Astrocyte of the spinal cord (primary cell): ENCODE data around the gene FBXL19.

ENCODE experiments used
- DNase-seq: peaks from one replicate; pipeline ENCODE4 v3.0.0; 2011; ENCODE audit warnings: low read depth, low spot score
- H3K4me3 ChIP-seq: 2 replicates; pipeline ENCODE4 v1.5.1; 2011; ENCODE audit warnings: low read depth, mild to moderate bottlenecking, low read length, moderate library complexity
- in situ Hi-C: cut with HindIII; loops from 2 replicates; pipeline ENCODE4 v1.10.0; 2017; ENCODE audit warnings: low sequenced_read_pairs
- TF ChIP-seq, protein P1 (sequence below): IDR thresholded peaks from 2 replicates; pipeline ENCODE4 v1.5.1; 2012; ENCODE audit warnings: low read depth, mild to moderate bottlenecking, low read length, inconsistent platforms

Gene FBXL19

DNA sequence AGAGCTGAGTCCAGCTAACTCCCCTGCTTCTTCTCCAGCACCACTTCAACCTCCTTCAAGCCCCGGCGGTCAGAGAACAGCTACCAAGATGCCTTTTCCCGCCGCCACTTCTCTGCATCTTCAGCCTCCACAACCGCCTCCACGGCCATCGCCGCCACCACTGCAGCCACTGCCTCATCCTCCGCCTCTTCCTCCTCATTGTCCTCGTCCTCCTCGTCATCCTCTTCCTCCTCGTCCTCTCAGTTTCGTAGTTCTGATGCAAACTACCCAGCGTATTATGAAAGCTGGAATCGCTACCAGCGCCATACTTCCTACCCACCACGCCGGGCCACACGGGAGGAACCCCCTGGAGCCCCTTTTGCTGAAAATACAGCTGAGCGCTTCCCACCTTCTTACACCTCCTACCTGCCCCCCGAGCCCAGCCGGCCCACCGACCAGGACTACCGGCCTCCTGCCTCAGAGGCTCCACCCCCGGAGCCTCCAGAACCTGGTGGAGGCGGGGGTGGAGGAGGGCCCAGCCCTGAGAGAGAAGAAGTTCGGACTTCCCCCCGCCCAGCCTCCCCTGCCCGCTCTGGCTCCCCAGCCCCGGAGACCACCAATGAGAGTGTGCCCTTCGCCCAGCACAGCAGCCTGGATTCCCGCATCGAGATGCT, 41.3 kb downstream of the FBXL19 start:
- TF ChIP-seq, protein P1, sequence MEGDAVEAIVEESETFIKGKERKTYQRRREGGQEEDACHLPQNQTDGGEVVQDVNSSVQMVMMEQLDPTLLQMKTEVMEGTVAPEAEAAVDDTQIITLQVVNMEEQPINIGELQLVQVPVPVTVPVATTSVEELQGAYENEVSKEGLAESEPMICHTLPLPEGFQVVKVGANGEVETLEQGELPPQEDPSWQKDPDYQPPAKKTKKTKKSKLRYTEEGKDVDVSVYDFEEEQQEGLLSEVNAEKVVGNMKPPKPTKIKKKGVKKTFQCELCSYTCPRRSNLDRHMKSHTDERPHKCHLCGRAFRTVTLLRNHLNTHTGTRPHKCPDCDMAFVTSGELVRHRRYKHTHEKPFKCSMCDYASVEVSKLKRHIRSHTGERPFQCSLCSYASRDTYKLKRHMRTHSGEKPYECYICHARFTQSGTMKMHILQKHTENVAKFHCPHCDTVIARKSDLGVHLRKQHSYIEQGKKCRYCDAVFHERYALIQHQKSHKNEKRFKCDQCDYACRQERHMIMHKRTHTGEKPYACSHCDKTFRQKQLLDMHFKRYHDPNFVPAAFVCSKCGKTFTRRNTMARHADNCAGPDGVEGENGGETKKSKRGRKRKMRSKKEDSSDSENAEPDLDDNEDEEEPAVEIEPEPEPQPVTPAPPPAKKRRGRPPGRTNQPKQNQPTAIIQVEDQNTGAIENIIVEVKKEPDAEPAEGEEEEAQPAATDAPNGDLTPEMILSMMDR: no peak
- in situ Hi-C loops: no loop called here
- no peak overlapping the region for H3K4me3 ChIP-seq
- DNase-seq: no peak

DNA sequence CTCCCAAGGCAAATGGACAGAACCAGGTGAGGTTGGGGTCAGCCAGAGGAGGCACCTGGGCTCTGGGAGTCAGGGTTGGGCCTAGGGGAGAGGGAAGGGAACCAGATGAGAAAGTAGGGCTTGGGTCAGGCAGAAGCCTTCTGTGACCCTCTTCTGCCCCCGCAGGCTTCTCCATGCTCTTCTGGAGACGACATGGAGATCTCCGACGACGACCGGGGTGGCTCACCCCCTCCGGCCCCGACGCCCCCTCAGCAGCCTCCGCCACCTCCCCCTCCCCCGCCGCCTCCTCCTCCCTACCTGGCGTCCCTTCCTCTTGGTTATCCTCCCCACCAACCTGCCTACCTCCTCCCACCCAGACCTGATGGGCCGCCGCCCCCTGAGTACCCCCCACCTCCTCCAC, 42.1 kb downstream of the FBXL19 start:
- DNase-seq: no peak
- no peak overlapping the region for H3K4me3 ChIP-seq
- in situ Hi-C loops: no loop called here
- TF ChIP-seq, protein P1: no peak

DNA sequence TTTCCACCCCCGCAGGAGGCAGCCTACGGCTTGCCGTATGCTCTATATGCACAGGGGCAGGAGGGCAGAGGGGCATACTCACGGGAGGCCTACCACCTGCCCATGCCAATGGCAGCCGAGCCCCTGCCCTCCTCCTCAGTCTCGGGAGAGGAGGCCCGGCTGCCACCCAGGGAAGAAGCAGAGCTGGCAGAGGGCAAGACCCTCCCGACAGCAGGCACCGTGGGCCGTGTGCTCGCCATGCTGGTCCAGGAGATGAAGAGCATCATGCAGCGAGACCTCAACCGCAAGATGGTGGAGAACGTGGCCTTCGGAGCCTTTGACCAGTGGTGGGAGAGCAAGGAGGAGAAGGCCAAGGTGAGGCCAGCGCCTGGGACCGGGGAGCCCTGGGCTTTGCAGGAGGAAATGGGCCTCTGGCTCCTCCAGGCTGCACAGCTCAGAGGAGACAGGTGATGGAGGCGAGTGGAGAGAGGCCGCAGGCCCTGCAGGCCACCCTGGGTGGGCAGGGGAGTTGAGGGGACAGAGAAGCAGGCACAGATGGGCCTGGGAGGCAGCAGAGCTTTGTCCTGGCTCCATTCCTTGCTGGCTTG, 42.8 kb downstream of the FBXL19 start:
- no peak for DNase-seq

DNA sequence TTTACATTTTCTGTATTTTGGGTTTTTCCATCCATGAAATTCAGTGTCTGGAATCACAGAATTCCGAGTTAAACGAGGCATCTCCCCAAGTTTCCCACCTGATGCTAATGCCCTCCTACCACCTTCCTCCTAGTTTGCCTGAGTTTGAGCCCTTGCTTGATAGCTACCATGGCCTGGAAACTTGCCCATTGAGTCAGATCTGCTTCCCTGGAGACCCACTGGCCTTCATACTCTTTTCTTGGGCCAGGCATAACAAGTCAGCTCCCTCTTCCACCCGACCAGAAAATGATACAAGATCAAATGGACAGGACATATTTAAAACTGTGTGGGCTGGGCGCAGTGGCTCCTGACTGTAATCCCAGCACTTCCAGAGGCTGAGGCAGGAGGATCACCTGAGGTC, 44.4 kb downstream of the FBXL19 start:
- in situ Hi-C loops: no loop called here
- no peak overlapping the region for H3K4me3 ChIP-seq
- DNase-seq: no peak
- TF ChIP-seq, protein P1: no peak

More for the DNA sequence above, 42.8 kb downstream of the FBXL19 start:
- no peak overlapping the region for H3K4me3 ChIP-seq
- TF ChIP-seq, protein P1: no peak
- in situ Hi-C loops: no loop called here

DNA sequence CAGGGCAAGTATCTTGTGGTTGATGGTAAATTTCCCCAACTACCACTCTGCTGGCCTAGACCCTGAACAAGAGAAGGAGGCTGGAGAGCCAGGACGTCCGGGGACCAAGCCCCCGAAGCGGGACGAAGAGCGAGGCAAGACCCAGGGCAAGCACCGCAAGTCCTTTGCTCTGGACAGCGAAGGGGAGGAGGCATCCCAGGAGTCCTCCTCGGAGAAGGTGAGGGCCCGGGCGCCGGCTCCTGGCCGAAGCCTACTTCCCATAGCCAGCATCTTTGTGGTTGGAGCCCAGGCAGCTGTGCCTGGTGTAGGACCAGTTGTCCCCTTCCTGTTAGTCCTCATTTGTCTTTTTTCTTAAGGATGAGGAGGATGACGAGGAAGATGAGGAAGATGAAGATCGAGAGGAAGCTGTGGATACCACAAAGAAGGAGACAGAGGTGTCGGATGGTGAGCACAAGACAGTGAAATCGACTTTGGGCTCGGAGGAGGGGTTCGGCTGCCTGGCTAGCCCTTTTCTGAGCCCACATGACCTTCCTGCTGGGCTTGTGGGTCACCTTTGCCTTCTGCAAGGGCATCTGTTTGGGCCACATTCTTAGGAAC, 46.0 kb downstream of the FBXL19 start:
- in situ Hi-C loops: no loop called here
- no peak for DNase-seq

DNA sequence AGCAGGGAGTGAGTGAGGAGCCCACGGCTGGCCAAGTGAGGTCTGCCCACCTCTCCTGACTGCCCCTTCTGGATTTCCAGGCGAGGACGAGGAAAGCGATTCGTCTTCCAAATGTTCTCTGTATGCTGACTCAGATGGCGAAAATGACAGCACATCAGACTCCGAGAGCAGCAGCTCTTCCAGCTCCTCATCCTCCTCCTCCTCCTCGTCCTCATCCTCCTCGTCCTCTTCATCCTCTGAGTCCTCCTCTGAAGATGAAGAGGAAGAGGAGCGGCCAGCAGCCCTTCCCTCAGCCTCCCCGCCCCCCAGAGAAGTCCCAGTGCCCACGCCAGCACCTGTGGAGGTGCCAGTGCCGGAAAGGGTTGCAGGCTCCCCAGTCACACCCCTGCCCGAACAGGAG, 47.9 kb downstream of the FBXL19 start:
- TF ChIP-seq, protein P1: no peak
- no peak overlapping the region for H3K4me3 ChIP-seq
- no peak for DNase-seq
- in situ Hi-C loops: no loop called here

More for the DNA sequence above, 46.0 kb downstream of the FBXL19 start:
- TF ChIP-seq, protein P1: no peak
- no peak overlapping the region for H3K4me3 ChIP-seq
